Osteoblast (primary cell): ENCODE data around the gene MED26. TPM values are rescaled to one million over a fixed set of nuclear protein-coding genes. Genes with fewer than 3 reads are reported as not detected.

Experiments used
- DNase-seq: peaks from one replicate; pipeline ENCODE4 v3.0.0; 2011; ENCODE audit warnings: low spot score, mixed read lengths; ENCODE audit not compliant: insufficient read length; ENCODE audit errors: missing footprints
- H2AFZ ChIP-seq: 2 replicates; pipeline ENCODE4 v1.6.0; 2011; ENCODE audit warnings: mild to moderate bottlenecking, low read length
- H3K27ac ChIP-seq: 2 replicates; pipeline ENCODE4 v1.5.1; 2011; ENCODE audit warnings: mild to moderate bottlenecking, low read depth, low read length, moderate library complexity
- H3K27me3 ChIP-seq: 2 replicates; pipeline ENCODE4 v1.6.0; 2012; ENCODE audit warnings: mild to moderate bottlenecking, control low read depth, inconsistent platforms, low read length, moderate library complexity; ENCODE audit not compliant: insufficient read depth
- H3K36me3 ChIP-seq: 2 replicates; pipeline ENCODE4 v1.5.1; 2011; ENCODE audit warnings: mild to moderate bottlenecking, low read length, control low read depth, moderate library complexity; ENCODE audit not compliant: insufficient read depth
- H3K4me1 ChIP-seq: 2 replicates; pipeline ENCODE4 v1.5.1; 2011; ENCODE audit warnings: mild to moderate bottlenecking, low read length, control low read depth, moderate library complexity; ENCODE audit not compliant: insufficient read depth
- H3K4me2 ChIP-seq: 2 replicates; pipeline ENCODE4 v1.6.0; 2011; ENCODE audit warnings: mild to moderate bottlenecking, low read length; ENCODE audit not compliant: insufficient read depth
- H3K4me3 ChIP-seq: fragments of 200-600 bp; sonication (generic); 3 replicates; pipeline ENCODE4 v1.5.1; 2012; ENCODE audit warnings: mild to moderate bottlenecking, low read length, inconsistent platforms; ENCODE audit not compliant: insufficient read depth
- H3K79me2 ChIP-seq: 2 replicates; pipeline ENCODE4 v1.6.0; 2012; ENCODE audit warnings: mild to moderate bottlenecking, low read length, control low read depth, inconsistent platforms; ENCODE audit not compliant: insufficient read depth
- H3K9me3 ChIP-seq: 2 replicates; pipeline ENCODE4 v1.5.1; 2011; ENCODE audit warnings: low read depth, low read length, control low read depth
- H4K20me1 ChIP-seq: 2 replicates; pipeline ENCODE4 v1.6.0; 2012; ENCODE audit warnings: mild to moderate bottlenecking, low read length, control low read depth; ENCODE audit not compliant: insufficient read depth
- CTCF ChIP-seq: IDR thresholded peaks from 2 replicates; pipeline ENCODE4 v1.5.1; 2011; ENCODE audit warnings: mild to moderate bottlenecking, low read depth, low read length, moderate library complexity; ENCODE audit errors: extremely low read depth
- total RNA-seq: library from RNA; depleted of rRNA; stranded (reverse); fragments of >200 nt; gene quantifications from 2 replicates; pipeline ENCODE4 v1.2.3, GENCODE V29; 2012

The MED26 gene
- total RNA-seq, 1 donor = 5.8 TPM

- TF ChIP-seq CTCF = no peak
- peaks cover 26% of the 10 kb centered on the region for H3K4me1 ChIP-seq
- H3K36me3 ChIP-seq = peaks cover 35% of the 10 kb centered on the region
- peaks cover 39% of the 10 kb centered on the region for H4K20me1 ChIP-seq
- no peak for DNase-seq
- H3K27ac ChIP-seq = peak overlapping the region; percentile 82
- no peak overlapping the region for H3K4me3 ChIP-seq
- peaks cover 79% of the 10 kb centered on the region for H3K79me2 ChIP-seq
- no peaks in the 10 kb centered on the region for H3K9me3 ChIP-seq
- H3K4me2 ChIP-seq = no peak overlapping the region
- H2AFZ ChIP-seq = no peak overlapping the region
- no peaks in the 10 kb centered on the region for H3K27me3 ChIP-seq
Observed at GRCh38 chr19:16569609-16570320, 58.2 kb downstream of the MED26 start.

GRCh38 chr19:16566702-16567101 lies 61.3 kb downstream of the MED26 start:
- Histone ChIP-seq H4K20me1 (peaks cover 20% of the 10 kb centered on the region), H3K4me1 (peaks cover 17% of the 10 kb centered on the region), H3K4me2 (no peak overlapping the region), H3K79me2 (peaks cover 54% of the 10 kb centered on the region), H3K9me3 (no peaks in the 10 kb centered on the region), H3K36me3 (peaks cover 62% of the 10 kb centered on the region), H2AFZ (no peak overlapping the region), H3K27me3 (no peaks in the 10 kb centered on the region), H3K27ac (no peak overlapping the region), H3K4me3 (no peak overlapping the region)
- no peak for TF ChIP-seq CTCF
- DNase-seq = no peak

- TF ChIP-seq CTCF = no peak
Observed at GRCh38 chr19:16566161-16566560, 61.8 kb downstream of the MED26 start.

GRCh38 chr19:16564842-16565241 lies 63.2 kb downstream of the MED26 start:
- Histone ChIP-seq H3K27me3 (no peaks in the 10 kb centered on the region), H3K9me3 (no peaks in the 10 kb centered on the region), H2AFZ (no peak overlapping the region), H3K4me1 (peaks cover 9% of the 10 kb centered on the region), H4K20me1 (peaks cover 12% of the 10 kb centered on the region), H3K4me2 (no peak overlapping the region), H3K27ac (no peak overlapping the region), H3K79me2 (peaks cover 36% of the 10 kb centered on the region), H3K4me3 (no peak overlapping the region), H3K36me3 (peaks cover 74% of the 10 kb centered on the region)
- no peak for DNase-seq
- no peak for TF ChIP-seq CTCF

More at GRCh38 chr19:16566161-16566560, 61.8 kb downstream of the MED26 start:
- Histone ChIP-seq H3K4me3 (no peak overlapping the region), H3K27ac (no peak overlapping the region), H3K36me3 (peaks cover 67% of the 10 kb centered on the region), H3K4me2 (no peak overlapping the region), H3K27me3 (no peaks in the 10 kb centered on the region), H3K79me2 (peaks cover 49% of the 10 kb centered on the region), H2AFZ (no peak overlapping the region), H3K9me3 (no peaks in the 10 kb centered on the region), H3K4me1 (peaks cover 12% of the 10 kb centered on the region), H4K20me1 (peaks cover 18% of the 10 kb centered on the region)
- DNase-seq = no peak
